ENCODE measurements around the gene SKIDA1.

The SKIDA1 gene

GRCh38 chr10:21473541-21473940 lies 51.9 kb downstream of the SKIDA1 start:
- no peak for DNase-seq

- no peak for DNase-seq
These were observed 52.3 kb downstream of the SKIDA1 start for GRCh38 chr10:21473135-21473534.

- no peak for DNase-seq
These were observed 57.4 kb downstream of the SKIDA1 start for GRCh38 chr10:21468086-21468485.

GRCh38 chr10:21467633-21468032 lies 57.8 kb downstream of the SKIDA1 start:
- no peak for DNase-seq

- no peak for DNase-seq
These were observed 61.3 kb downstream of the SKIDA1 start for GRCh38 chr10:21464134-21464533.
